NOMO-1 (cell line): ENCODE data around the gene ANAPC10.

Experiments used
- DNase-seq, 2 experiments: peaks; one replicate each; lab custom pipeline; 2025; ENCODE audit not compliant: unreplicated experiment in 2 of 2; lab: John Stamatoyannopoulos, UW

Gene ANAPC10

GRCh38 chr4:145075742-145076468 lies 22.1 kb downstream of the ANAPC10 start:
- DNase-seq = no peak

- DNase-seq = no peak
Measured at GRCh38 chr4:145071560-145071959, 26.4 kb downstream of the ANAPC10 start.

GRCh38 chr4:145069361-145069760 lies 28.6 kb downstream of the ANAPC10 start:
- no peak for DNase-seq

- no peak for DNase-seq
Measured at GRCh38 chr4:145066063-145066501, 31.9 kb downstream of the ANAPC10 start.

- DNase-seq = peak; percentile 41 to 67
Measured at GRCh38 chr4:145061318-145061920, 36.6 kb downstream of the ANAPC10 start.

- DNase-seq = no peak
Measured at GRCh38 chr4:145058256-145058655, 39.7 kb downstream of the ANAPC10 start.

- no peak for DNase-seq
Measured at GRCh38 chr4:145056325-145057130, 41.5 kb downstream of the ANAPC10 start.

GRCh38 chr4:145055533-145056257 lies 42.3 kb downstream of the ANAPC10 start:
- no peak for DNase-seq

GRCh38 chr4:145049241-145049640 lies 48.8 kb downstream of the ANAPC10 start:
- DNase-seq = no peak

GRCh38 chr4:145048817-145049216 lies 49.2 kb downstream of the ANAPC10 start:
- DNase-seq = no peak

- no peak for DNase-seq
Measured at GRCh38 chr4:145047151-145047550, 50.8 kb downstream of the ANAPC10 start.

- DNase-seq = no peak
Measured at GRCh38 chr4:145045180-145045579, 52.8 kb downstream of the ANAPC10 start.

GRCh38 chr4:145044341-145044740 lies 53.7 kb downstream of the ANAPC10 start:
- DNase-seq = no peak

- DNase-seq = no peak
Measured at GRCh38 chr4:145043306-145043705, 54.7 kb downstream of the ANAPC10 start.

GRCh38 chr4:145042601-145043285 lies 55.3 kb downstream of the ANAPC10 start:
- no peak for DNase-seq

- peak; percentile 78 to 89 for DNase-seq
Measured at GRCh38 chr4:145041378-145041777, 56.6 kb downstream of the ANAPC10 start.

GRCh38 chr4:145035494-145036136 lies 62.4 kb downstream of the ANAPC10 start:
- no peak for DNase-seq

GRCh38 chr4:145034727-145035211 lies 63.2 kb downstream of the ANAPC10 start:
- no peak for DNase-seq

- no peak for DNase-seq
Measured at GRCh38 chr4:145019346-145019745, 78.7 kb downstream of the ANAPC10 start.

- no peak for DNase-seq
Measured at GRCh38 chr4:145014365-145014764, 83.6 kb downstream of the ANAPC10 start.
